ENCODE results near the gene AXL. TPM values are rescaled to one million over a fixed set of nuclear protein-coding genes. Genes with fewer than 3 reads are reported as not detected.

Gene AXL
- total RNA-seq, 1 donor, result 360 TPM

DNA sequence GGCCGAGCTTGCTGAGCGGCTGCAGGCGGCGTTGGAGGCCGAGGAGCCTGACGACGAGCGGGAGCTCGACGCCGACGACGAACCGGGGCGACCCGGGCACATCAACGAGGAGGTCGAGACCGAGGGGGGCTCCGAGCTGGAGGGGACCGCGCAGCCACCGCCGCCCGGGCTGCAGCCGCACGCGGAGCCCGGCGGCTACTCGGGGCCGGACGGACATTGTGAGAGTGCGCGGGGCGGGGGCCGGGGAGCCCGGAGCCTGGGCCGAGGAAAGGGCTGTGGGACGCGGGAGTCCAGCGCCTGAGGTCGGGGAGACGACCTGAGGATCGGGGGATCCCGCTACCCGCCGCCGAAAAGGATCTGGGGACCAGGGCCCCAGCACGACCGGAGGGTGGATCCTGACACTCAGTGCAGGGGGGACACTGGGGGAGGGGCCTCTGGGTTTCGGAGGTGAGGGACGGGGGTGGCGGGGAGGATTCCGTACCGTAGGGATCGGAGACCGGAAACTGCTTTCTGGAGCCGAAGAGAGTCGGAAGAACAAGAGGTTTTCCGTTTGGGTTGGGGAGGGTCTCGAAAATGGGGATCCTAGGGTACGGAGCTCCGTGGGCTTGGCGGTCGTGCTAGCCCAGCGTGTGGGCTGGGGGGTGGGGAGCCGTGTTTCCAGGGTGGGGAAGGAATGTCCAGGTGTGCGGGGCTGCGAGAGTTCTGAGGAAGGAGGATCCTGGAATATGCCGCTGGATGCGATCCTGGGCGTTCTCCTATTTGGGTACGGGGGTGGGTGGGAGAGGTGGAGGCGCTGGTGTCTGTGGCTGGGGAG, 45.8 kb downstream of the AXL start:
- TF ChIP-seq, protein P1, sequence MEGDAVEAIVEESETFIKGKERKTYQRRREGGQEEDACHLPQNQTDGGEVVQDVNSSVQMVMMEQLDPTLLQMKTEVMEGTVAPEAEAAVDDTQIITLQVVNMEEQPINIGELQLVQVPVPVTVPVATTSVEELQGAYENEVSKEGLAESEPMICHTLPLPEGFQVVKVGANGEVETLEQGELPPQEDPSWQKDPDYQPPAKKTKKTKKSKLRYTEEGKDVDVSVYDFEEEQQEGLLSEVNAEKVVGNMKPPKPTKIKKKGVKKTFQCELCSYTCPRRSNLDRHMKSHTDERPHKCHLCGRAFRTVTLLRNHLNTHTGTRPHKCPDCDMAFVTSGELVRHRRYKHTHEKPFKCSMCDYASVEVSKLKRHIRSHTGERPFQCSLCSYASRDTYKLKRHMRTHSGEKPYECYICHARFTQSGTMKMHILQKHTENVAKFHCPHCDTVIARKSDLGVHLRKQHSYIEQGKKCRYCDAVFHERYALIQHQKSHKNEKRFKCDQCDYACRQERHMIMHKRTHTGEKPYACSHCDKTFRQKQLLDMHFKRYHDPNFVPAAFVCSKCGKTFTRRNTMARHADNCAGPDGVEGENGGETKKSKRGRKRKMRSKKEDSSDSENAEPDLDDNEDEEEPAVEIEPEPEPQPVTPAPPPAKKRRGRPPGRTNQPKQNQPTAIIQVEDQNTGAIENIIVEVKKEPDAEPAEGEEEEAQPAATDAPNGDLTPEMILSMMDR (IDR thresholded peaks at IDR 0.05; ENCODE audit: insufficient read depth, low read depth, low read length), result no peak
- H3K4me3 ChIP-seq (ENCODE audit: low read depth, low read length), result peak overlapping the region; percentile 89
- peak; percentile 56 for DNase-seq (ENCODE audit: low read depth)

DNA sequence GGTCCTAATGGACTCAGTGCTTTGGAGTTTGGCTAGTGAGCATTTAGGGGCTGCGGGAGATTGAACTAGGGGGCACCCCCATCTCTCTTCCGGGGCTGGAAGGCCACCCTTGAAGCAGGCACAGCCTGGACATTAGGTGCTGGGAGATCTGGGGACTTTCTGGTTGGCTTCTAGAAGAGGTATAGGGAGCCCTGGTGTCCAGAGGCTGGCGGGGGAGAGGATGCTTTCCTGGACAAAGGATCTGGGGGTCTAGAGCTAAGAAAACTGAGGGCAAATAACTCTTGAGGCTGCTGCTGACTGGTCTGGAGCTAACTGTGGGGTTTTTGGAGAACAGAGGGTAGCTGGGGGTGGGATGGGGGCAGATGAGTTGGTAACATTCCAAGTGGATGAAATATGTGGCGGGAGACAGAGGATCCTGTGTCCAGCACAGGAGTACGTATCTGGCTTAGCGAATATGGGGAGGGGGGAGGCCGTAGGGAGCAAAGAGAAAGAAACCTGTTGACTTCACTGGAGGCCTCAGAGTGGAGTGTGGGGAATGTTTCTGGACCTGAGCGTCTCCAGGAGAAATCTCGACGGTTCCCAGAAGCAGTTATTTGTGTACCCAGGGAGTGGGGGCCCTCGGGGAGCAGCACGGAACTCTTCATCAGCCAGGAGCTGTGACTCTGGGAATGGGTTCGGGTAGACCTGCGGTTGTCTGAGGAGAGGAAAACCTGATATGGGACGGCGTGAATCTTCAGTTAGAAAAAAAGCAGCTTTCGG, 46.6 kb downstream of the AXL start:
- TF ChIP-seq, protein P1 (IDR thresholded peaks at IDR 0.05; ENCODE audit: insufficient read depth, low read depth, low read length), result no peak
- H3K4me3 ChIP-seq (ENCODE audit: low read depth, low read length), result peak overlapping the region; percentile 89
- DNase-seq (ENCODE audit: low read depth), result peak; percentile 44

DNA sequence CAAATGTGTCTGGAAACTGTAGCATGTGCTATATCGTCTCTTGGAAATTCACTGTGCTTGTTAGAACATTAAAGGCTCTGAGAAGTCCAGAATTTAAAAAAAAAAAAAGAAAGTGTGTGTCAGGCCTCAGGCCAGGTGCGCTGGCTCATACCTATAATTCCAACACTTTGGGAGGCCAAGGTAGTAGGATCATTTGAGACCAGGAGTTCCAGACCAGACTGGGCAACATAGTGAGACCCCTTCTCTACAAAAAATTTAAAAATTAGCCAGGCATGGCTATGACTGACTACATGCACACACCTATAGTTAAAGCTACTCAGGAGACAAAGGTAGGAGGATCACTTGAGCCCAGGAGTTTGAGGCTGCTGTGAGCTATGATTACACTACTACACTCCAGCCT, 50.0 kb downstream of the AXL start:
- TF ChIP-seq, protein P1 (IDR thresholded peaks at IDR 0.05; ENCODE audit: insufficient read depth, low read depth, low read length), result no peak
- no peak overlapping the region for H3K4me3 ChIP-seq (ENCODE audit: low read depth, low read length)
- no peak for DNase-seq (ENCODE audit: low read depth)

DNA sequence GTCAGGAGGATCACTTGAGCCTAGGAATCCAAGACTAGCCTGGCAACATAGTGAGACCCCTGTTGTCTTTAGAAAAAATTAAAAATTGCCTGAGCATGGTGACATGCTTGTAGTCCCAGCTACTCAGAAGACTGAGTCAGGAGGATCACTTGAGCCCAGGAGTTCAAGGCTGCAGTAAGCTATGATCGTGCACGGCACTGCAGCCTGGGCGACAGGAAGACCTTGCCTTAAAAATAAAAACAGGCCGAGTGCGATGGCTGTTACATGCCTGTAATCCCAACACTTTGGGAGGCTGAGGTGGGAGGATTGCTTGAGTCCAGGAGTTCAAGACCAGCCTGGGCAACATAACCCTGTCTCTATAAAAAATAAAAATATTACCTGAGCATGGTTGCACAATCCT, 50.5 kb downstream of the AXL start:
- TF ChIP-seq, protein P1 (IDR thresholded peaks at IDR 0.05; ENCODE audit: insufficient read depth, low read depth, low read length), result no peak
- DNase-seq (ENCODE audit: low read depth), result no peak
- no peak overlapping the region for H3K4me3 ChIP-seq (ENCODE audit: low read depth, low read length)

DNA sequence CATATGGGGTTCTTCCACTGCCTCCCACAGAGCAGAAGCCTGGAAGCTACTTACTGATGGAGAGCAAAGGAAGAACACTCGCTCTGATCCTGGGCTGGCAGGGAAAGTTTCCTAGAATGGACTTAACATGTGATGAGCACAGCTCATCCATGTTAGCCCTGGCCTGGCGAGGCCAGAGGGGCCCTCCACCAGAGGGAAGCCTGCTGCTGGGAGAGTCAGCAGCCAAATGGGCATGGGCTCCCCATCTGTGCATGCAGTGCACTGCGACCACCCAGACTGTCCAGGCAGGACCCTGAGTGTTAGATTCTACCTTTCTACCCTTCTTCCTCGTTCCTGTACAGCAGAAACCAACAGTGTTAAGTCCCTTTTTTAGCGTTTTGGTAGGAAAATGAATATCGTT, 54.1 kb downstream of the AXL start:
- H3K4me3 ChIP-seq (ENCODE audit: low read depth, low read length), result no peak overlapping the region

DNA sequence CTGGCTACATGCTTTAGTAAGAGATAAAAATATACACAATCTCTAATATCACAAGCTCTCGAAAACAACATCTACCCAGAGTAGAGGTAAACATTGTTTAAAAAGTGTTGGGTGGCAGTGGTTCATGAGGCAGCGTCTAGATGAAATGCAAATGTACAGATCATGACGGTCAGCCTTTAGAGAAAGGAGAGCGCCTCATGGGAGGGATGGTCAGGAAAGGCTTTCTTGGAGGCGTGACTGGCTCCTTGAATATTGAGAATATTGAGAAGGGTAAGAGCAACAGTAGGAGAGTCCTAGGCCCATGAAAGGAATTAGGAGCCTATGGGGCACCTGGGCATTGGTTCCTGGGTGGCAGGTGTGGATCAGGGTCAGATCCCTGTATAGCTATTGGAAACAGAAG, 55.8 kb downstream of the AXL start:
- no peak for DNase-seq (ENCODE audit: low read depth)
- no peak overlapping the region for H3K4me3 ChIP-seq (ENCODE audit: low read depth, low read length)
- TF ChIP-seq, protein P1 (IDR thresholded peaks at IDR 0.05; ENCODE audit: insufficient read depth, low read depth, low read length), result no peak

More for the DNA sequence above, 54.1 kb downstream of the AXL start:
- TF ChIP-seq, protein P1 (IDR thresholded peaks at IDR 0.05; ENCODE audit: insufficient read depth, low read depth, low read length), result no peak
- DNase-seq (ENCODE audit: low read depth), result no peak

Data from fibroblast of villous mesenchyme (primary cell).